IPS-NIHi11 (cell line): ENCODE measurements around the gene RAB11B.
"Not testable (repeated sequence)": the region's sequence is repeated elsewhere in the genome, so short reads cannot be mapped to it uniquely, and the experiment has no call there.

Source experiments
- DNase-seq: peaks from one replicate; pipeline ENCODE4 v3.0.0; 2012; ENCODE audit warnings: mixed read lengths, low spot score

Gene RAB11B

GRCh38 chr19:8393871-8394250 lies 3.7 kb downstream of the RAB11B start:
- DNase-seq = no peak

- DNase-seq = no peak
Measured at GRCh38 chr19:8395621-8396082, 5.5 kb downstream of the RAB11B start.

GRCh38 chr19:8396185-8396562 lies 6.0 kb downstream of the RAB11B start:
- DNase-seq = no peak

GRCh38 chr19:8396563-8397203 lies 6.5 kb downstream of the RAB11B start:
- peak; percentile 83 for DNase-seq

- no peak for DNase-seq
Measured at GRCh38 chr19:8397271-8397670, 7.1 kb downstream of the RAB11B start.

- no peak for DNase-seq
Measured at GRCh38 chr19:8397746-8398310, 7.7 kb downstream of the RAB11B start.

- no peak for DNase-seq
Measured at GRCh38 chr19:8398311-8398771, 8.2 kb downstream of the RAB11B start.

GRCh38 chr19:8399681-8400188 lies 9.6 kb downstream of the RAB11B start:
- DNase-seq = no peak

- no peak for DNase-seq
Measured at GRCh38 chr19:8401981-8402411, 11.8 kb downstream of the RAB11B start.

GRCh38 chr19:8403098-8403819 lies 13.1 kb downstream of the RAB11B start:
- no peak for DNase-seq

- no peak for DNase-seq
Measured at GRCh38 chr19:8403820-8404109, 13.6 kb downstream of the RAB11B start.

- DNase-seq = no peak
Measured at GRCh38 chr19:8404391-8405151, 14.4 kb downstream of the RAB11B start.

- not testable (repeated sequence) for DNase-seq
Measured at GRCh38 chr19:8410718-8411117, 20.6 kb downstream of the RAB11B start.

- peak; percentile 99 for DNase-seq
Measured at GRCh38 chr19:8412783-8413628, 22.8 kb downstream of the RAB11B start, which contains the start of gene MARCHF2. TSS of gene MARCHF2 (plus strand) at chr19:8413305. CDS start at chr19:8421841, 8,536 bp downstream.

GRCh38 chr19:8413629-8413995 lies 23.5 kb downstream of the RAB11B start:
- DNase-seq = no peak

GRCh38 chr19:8416796-8417195 lies 26.6 kb downstream of the RAB11B start:
- DNase-seq = no peak

GRCh38 chr19:8421484-8422461 lies 31.6 kb downstream of the RAB11B start:
- DNase-seq = no peak

- DNase-seq = peak; percentile 63
Measured at GRCh38 chr19:8423817-8424223, 33.7 kb downstream of the RAB11B start.

GRCh38 chr19:8425331-8425730 lies 35.2 kb downstream of the RAB11B start:
- DNase-seq = not testable (repeated sequence)

- no peak for DNase-seq
Measured at GRCh38 chr19:8426283-8426682, 36.1 kb downstream of the RAB11B start.
